ENCODE results near the gene NDST1.

- TF ChIP-seq CTCF (conservative IDR thresholded peaks at IDR 0.05) (no peak), ZFX (IDR thresholded peaks at IDR 0.05) (no peak)
Observed at GRCh38 chr5:150558088-150558621, 50.2 kb downstream of the NDST1 start.
